Upper lobe of right lung (tissue), 1 donor: ENCODE measurements around the gene HARBI1. TPM values are rescaled to one million over a fixed set of nuclear protein-coding genes. Genes with fewer than 3 reads are reported as not detected.
A peak's percentile ranks its signal among the peaks of the same experiment; 100 is the strongest.

Source experiments
- ATAC-seq: fragments of 200-7000 bp; cut with Tn5 transposase; one replicate; pipeline ENCODE4 v1.9.1; 2020; ENCODE audit warnings: mild to moderate bottlenecking, moderate library complexity
- DNase-seq: peaks from one replicate; pipeline ENCODE4 v3.0.0-alpha.2; 2020
- H3K27ac ChIP-seq: fragments of 200-600 bp; one replicate; pipeline ENCODE4 v1.8.0; 2022
- H3K27me3 ChIP-seq: fragments of 200-600 bp; one replicate; pipeline ENCODE4 v1.8.0; 2022; ENCODE audit warnings: mild to moderate bottlenecking
- H3K36me3 ChIP-seq: fragments of 200-600 bp; one replicate; pipeline ENCODE4 v1.8.0; 2022
- H3K4me1 ChIP-seq: fragments of 200-600 bp; one replicate; pipeline ENCODE4 v1.8.0; 2022
- H3K4me3 ChIP-seq: fragments of 200-600 bp; one replicate; pipeline ENCODE4 v1.8.0; 2022; ENCODE audit warnings: mild to moderate bottlenecking
- H3K9me3 ChIP-seq: fragments of 200-600 bp; one replicate; pipeline ENCODE4 v1.8.0; 2022
- CTCF ChIP-seq: fragments of 200-600 bp; IDR thresholded peaks from one replicate; pipeline ENCODE4 v1.8.0; 2022; ENCODE audit warnings: antibody characterized with exemption
- intact Hi-C: fragments of 100-400 bp; cut with DNase I; formaldehyde crosslinking; loops from one replicate; pipeline ENCODE4 v1.11.0; 2022
- total RNA-seq: library from RNA; stranded (reverse); fragmentation: NEBNext Ultra II Directional; extraction: Animal tissue kit (Norgen Biotek cat#: 25700); gene quantifications from one replicate; pipeline ENCODE4 v1.2.1, GENCODE V29; 2021
- donor health status: DM: no; HTN: yes; CAD: no; lungs with severe emphysema.

HARBI1 gene
- total RNA-seq, 1 donor from 2014 or later = 5.2 TPM

GRCh38 chr11:46649180-46649738, 32.2 kb upstream of the HARBI1 start:
- H3K4me3 ChIP-seq = no peak overlapping the region
- H3K27me3 ChIP-seq = no peaks in the 10 kb centered on the region
- no peaks in the 10 kb centered on the region for H3K9me3 ChIP-seq
- no peaks in the 10 kb centered on the region for H3K4me1 ChIP-seq
- H3K36me3 ChIP-seq = peaks cover 93% of the 10 kb centered on the region
- ATAC-seq (no peak), DNase-seq (no peak)
- intact Hi-C loops = no loop called here
- TF ChIP-seq CTCF = no peak
- peak overlapping the region; percentile 21 for H3K27ac ChIP-seq

GRCh38 chr11:46643986-46644385, 27.0 kb upstream of the HARBI1 start:
- Histone ChIP-seq H3K4me3 (no peak overlapping the region), H3K9me3 (no peaks in the 10 kb centered on the region), H3K4me1 (no peaks in the 10 kb centered on the region), H3K27ac (no peak overlapping the region), H3K36me3 (peaks cover 65% of the 10 kb centered on the region), H3K27me3 (no peaks in the 10 kb centered on the region)
- no peak for ATAC-seq
- no peak for DNase-seq
- intact Hi-C loops = no loop called here
- no peak for TF ChIP-seq CTCF

GRCh38 chr11:46643531-46643930, 26.5 kb upstream of the HARBI1 start:
- Histone ChIP-seq H3K4me3 (no peak overlapping the region), H3K27ac (no peak overlapping the region), H3K9me3 (no peaks in the 10 kb centered on the region), H3K36me3 (peaks cover 64% of the 10 kb centered on the region), H3K27me3 (no peaks in the 10 kb centered on the region), H3K4me1 (no peaks in the 10 kb centered on the region)
- ATAC-seq (no peak), DNase-seq (no peak)
- intact Hi-C loops = no loop called here
- no peak for TF ChIP-seq CTCF

- no peak for ATAC-seq
Measured at GRCh38 chr11:46642627-46643335, 25.8 kb upstream of the HARBI1 start.

GRCh38 chr11:46641639-46642038, 24.6 kb upstream of the HARBI1 start:
- Histone ChIP-seq H3K9me3 (no peaks in the 10 kb centered on the region), H3K36me3 (peaks cover 57% of the 10 kb centered on the region), H3K27ac (no peak overlapping the region), H3K4me1 (no peaks in the 10 kb centered on the region), H3K4me3 (no peak overlapping the region), H3K27me3 (no peaks in the 10 kb centered on the region)
- no peak for TF ChIP-seq CTCF
- DNase-seq (no peak), ATAC-seq (no peak)
- intact Hi-C loops = no loop called here

More at GRCh38 chr11:46642627-46643335, 25.8 kb upstream of the HARBI1 start:
- Histone ChIP-seq H3K27ac (no peak overlapping the region), H3K27me3 (no peaks in the 10 kb centered on the region), H3K9me3 (no peaks in the 10 kb centered on the region), H3K4me1 (no peaks in the 10 kb centered on the region), H3K4me3 (no peak overlapping the region), H3K36me3 (peaks cover 63% of the 10 kb centered on the region)
- DNase-seq = no peak
- intact Hi-C loops = no loop called here
- TF ChIP-seq CTCF = no peak
